Measurements from ENCODE around the gene VPS39. TPM values are rescaled to one million over a fixed set of nuclear protein-coding genes. Genes with fewer than 3 reads are reported as not detected.

VPS39 gene
- total and polyA plus RNA-seq, 2 of the 8 experiments (the other 6 are each of a cell fraction or from before 2014, with no cell fraction given) = 34.4 to 36.6 TPM

- H3K9ac ChIP-seq (replicated peaks in 1 of 4; ENCODE audit: extremely low read depth in 1 of 4, low read depth in 3 of 4, low read length in 3 of 4) = no peak overlapping the region
Observed at GRCh38 chr15:42157981-42158765, 49.9 kb downstream of the VPS39 start.

More at GRCh38 chr15:42157981-42158765, 49.9 kb downstream of the VPS39 start:
- Histone ChIP-seq H4K8ac (ENCODE audit: extremely low read depth, insufficient read depth, low read length) (no peak overlapping the region), H3K79me1 (ENCODE audit: low read depth, low read length) (no peaks in the 10 kb centered on the region), H2BK20ac (ENCODE audit: low read length) (no peak overlapping the region), H4K91ac (replicated peaks; ENCODE audit: insufficient read length, low read length) (no peak overlapping the region), H3K36me3 (ENCODE audit: control insufficient read depth in 2 of 4, insufficient read depth in 4 of 4, low read length in 3 of 4) (peaks cover 9 to 29% (median 22%) of the 10 kb centered on the region in 4 experiments), H2BK5ac (ENCODE audit: low read depth, low read length) (no peak overlapping the region), H3K27me3 (replicated peaks in 1 of 4; ENCODE audit: control insufficient read depth in 3 of 4, extremely low read depth in 1 of 4, insufficient read depth in 3 of 4, low read length in 3 of 4) (no peaks in the 10 kb centered on the region), H3K4ac (replicated peaks; ENCODE audit: insufficient read length, low read depth, low read length) (no peak overlapping the region), H4K20me1 (replicated peaks in 1 of 2; ENCODE audit: control insufficient read depth in 1 of 2, insufficient read depth in 2 of 2, low read length in 2 of 2) (peaks cover 1 to 6% of the 10 kb centered on the region in 2 experiments), H2BK12ac (ENCODE audit: low read depth, low read length) (no peak overlapping the region), H4K5ac (ENCODE audit: insufficient read length, low read depth, low read length) (no peak overlapping the region), H3K4me1 (replicated peaks in 1 of 4; ENCODE audit: control insufficient read depth in 3 of 4, insufficient read depth in 4 of 4, low read length in 3 of 4) (no peaks in the 10 kb centered on the region; a peak in 1 of 7 replicates), H2BK120ac (replicated peaks; ENCODE audit: low read depth, low read length) (no peak overlapping the region), H2AFZ (ENCODE audit: low read length) (no peak overlapping the region), H3K23ac (ENCODE audit: insufficient read length) (no peak overlapping the region), H3K18ac (ENCODE audit: extremely low read depth, low read length) (no peak overlapping the region), H3K79me2 (ENCODE audit: control insufficient read depth in 1 of 2, insufficient read depth in 2 of 2, low read length in 2 of 2) (no peaks in the 10 kb centered on the region), H3K27ac (ENCODE audit: low read depth, low read length) (no peak overlapping the region; the same call in 1 of the 2 replicates), H2AK5ac (ENCODE audit: low read depth, low read length) (no peak overlapping the region), H3K4me2 (ENCODE audit: insufficient read depth in 1 of 2, low read depth in 2 of 2, low read length in 2 of 2) (no peak overlapping the region), H3K9me3 (ENCODE audit: insufficient read depth in 2 of 2, low read depth in 1 of 2, low read length in 1 of 2) (no peaks in the 10 kb centered on the region), H3K23me2 (ENCODE audit: low read depth, low read length) (no peaks in the 10 kb centered on the region), H3K4me3 (ENCODE audit: extremely low read depth in 1 of 4, insufficient read depth in 2 of 4, low read depth in 3 of 4, low read length in 4 of 4) (no peak overlapping the region), H3K14ac (ENCODE audit: insufficient read length) (no peak overlapping the region), H3K56ac (replicated peaks; ENCODE audit: insufficient read length, low read depth, low read length) (no peak overlapping the region), H2BK15ac (ENCODE audit: low read length) (no peak overlapping the region)
- no peak for DNase-seq (ENCODE audit: low read depth in 1 of 2, low spot score in 2 of 2)
- FAIRE-seq = no peak
- 91% methylated on average over 8 of the region's 8 CpGs; no CpG with 5 or more reads in 1 of the 2 experiments for WGBS, 2 experiments (ENCODE audit: extremely low coverage in 1 of 2, insufficient coverage in 1 of 2, insufficient read length in 1 of 2, insufficient replicate concordance in 2 of 2, low coverage in 1 of 2, low lambda C conversion rate in 2 of 2, missing lambda C conversion rate in 1 of 2)
- ChIA-PET CTCF (ENCODE audit: partially characterized antibody) (no interaction called here), POLR2A (ENCODE audit: partially characterized antibody) (no interaction called here)
- TF ChIP-seq SP1 (IDR thresholded peaks at IDR 0.05; ENCODE audit: low read depth, low read length) (no peak), KDM1A (IDR thresholded peaks at IDR 0.05; ENCODE audit: borderline replicate concordance, low read length) (no peak), RAD21 (IDR thresholded peaks at IDR 0.05 in 1 of 2, conservative IDR thresholded peaks at IDR 0.05 in 1 of 2; ENCODE audit: low read depth in 2 of 2, low read length in 2 of 2) (no peak)
